ENCODE results near the gene NOC2L.
"Not testable (repeated sequence)": the region's sequence is repeated elsewhere in the genome, so short reads cannot be mapped to it uniquely, and the experiment has no call there.

NOC2L gene

GRCh38 chr1:958823-959730 lies at the start of gene NOC2L:
TSS of gene NOC2L (minus strand) at chr1:959256. CDS start at chr1:959240, 16 bp downstream.
- DNase-seq: peak; percentile 72

GRCh38 chr1:1006305-1007159 lies 47.5 kb upstream of the NOC2L start:
- DNase-seq: no peak

- no peak for DNase-seq
Measured at GRCh38 chr1:1005774-1006304, 46.8 kb upstream of the NOC2L start.

GRCh38 chr1:1004780-1005697 lies 46.0 kb upstream of the NOC2L start:
- DNase-seq: peak; percentile 38

- no peak for DNase-seq
Measured at GRCh38 chr1:1004420-1004779, 45.3 kb upstream of the NOC2L start.

GRCh38 chr1:1003618-1004419 lies 44.8 kb upstream of the NOC2L start:
- no peak for DNase-seq

- no peak for DNase-seq
Measured at GRCh38 chr1:1001057-1001783, 42.2 kb upstream of the NOC2L start.

- peak; percentile 64 for DNase-seq
Measured at GRCh38 chr1:1000357-1001056, 41.5 kb upstream of the NOC2L start.

GRCh38 chr1:999725-1000356 lies 40.8 kb upstream of the NOC2L start, which contains the start of gene HES4:
TSS of gene HES4 (minus strand) at chr1:1000097. CDS start at chr1:999973, 124 bp downstream.
- peak; percentile 65 for DNase-seq

GRCh38 chr1:998995-999724 lies 40.1 kb upstream of the NOC2L start:
- no peak for DNase-seq

- no peak for DNase-seq
Measured at GRCh38 chr1:998745-998994, 39.6 kb upstream of the NOC2L start.

GRCh38 chr1:997993-998744 lies 39.1 kb upstream of the NOC2L start:
- no peak for DNase-seq

GRCh38 chr1:997713-997992 lies 38.6 kb upstream of the NOC2L start:
- DNase-seq: no peak

GRCh38 chr1:996851-997712 lies 38.0 kb upstream of the NOC2L start:
- DNase-seq: no peak

- no peak for DNase-seq
Measured at GRCh38 chr1:995665-996633, 36.9 kb upstream of the NOC2L start.

- not testable (repeated sequence) for DNase-seq
Measured at GRCh38 chr1:994546-994945, 35.5 kb upstream of the NOC2L start.
